Measurements from ENCODE around the gene PLAC8.
A peak's percentile ranks its signal among the peaks of the same experiment; 100 is the strongest.

The PLAC8 gene

GRCh38 chr4:83109480-83110222 lies 4.9 kb downstream of the PLAC8 start (continued):
- TF ChIP-seq ZNF248 (tag by site-specific recombination; IDR thresholded peaks at IDR 0.05), result no peak
- TF ChIP-seq, protein P1, sequence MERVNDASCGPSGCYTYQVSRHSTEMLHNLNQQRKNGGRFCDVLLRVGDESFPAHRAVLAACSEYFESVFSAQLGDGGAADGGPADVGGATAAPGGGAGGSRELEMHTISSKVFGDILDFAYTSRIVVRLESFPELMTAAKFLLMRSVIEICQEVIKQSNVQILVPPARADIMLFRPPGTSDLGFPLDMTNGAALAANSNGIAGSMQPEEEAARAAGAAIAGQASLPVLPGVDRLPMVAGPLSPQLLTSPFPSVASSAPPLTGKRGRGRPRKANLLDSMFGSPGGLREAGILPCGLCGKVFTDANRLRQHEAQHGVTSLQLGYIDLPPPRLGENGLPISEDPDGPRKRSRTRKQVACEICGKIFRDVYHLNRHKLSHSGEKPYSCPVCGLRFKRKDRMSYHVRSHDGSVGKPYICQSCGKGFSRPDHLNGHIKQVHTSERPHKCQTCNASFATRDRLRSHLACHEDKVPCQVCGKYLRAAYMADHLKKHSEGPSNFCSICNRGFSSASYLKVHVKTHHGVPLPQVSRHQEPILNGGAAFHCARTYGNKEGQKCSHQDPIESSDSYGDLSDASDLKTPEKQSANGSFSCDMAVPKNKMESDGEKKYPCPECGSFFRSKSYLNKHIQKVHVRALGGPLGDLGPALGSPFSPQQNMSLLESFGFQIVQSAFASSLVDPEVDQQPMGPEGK (tag by site-specific recombination; IDR thresholded peaks at IDR 0.05), result 0 out of 2 replicates have a peak, but pooled peaks have one; percentile 29

DNA sequence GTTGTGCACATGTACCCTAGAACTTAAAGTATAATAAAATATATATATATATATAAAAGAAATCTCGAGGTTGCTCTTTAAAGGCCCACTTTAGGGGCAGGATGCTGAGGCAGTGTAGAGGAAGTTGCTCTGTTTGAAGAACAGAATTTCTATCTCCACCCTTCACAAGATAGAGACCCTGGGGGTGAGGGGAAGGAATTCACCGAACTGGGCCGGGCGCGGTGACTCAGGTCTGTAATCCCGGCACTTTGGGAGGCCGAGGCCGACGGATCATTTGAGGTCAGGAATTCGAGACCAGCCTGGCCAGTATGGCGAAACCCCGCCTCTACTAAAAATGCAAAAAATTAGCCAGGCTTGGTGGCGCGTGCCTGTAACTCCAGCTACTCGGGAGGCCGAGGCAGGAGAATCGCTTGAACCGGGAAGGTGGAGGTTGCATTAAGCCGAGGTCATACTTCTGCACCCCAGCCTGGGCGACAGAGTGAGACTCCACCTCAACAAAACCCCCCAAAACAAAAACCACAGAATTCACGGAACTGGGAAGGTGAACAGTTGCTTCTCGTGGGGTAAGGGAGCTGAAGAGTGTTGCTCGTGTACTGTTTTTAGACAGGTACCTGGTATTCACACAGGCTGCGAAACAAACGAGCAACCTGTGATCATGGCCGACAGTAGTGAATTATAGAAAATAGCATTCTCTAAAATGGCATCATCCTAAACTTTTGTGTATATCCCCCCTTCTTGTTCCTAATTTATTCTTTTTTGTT lies 6.2 kb downstream of the PLAC8 start:
- CTCF ChIA-PET, result no interaction called here
- POLR2A ChIA-PET, result no interaction called here
- H3K27ac ChIP-seq (ENCODE audit: extremely low read depth, low read depth, low read length), result no peak overlapping the region

DNA sequence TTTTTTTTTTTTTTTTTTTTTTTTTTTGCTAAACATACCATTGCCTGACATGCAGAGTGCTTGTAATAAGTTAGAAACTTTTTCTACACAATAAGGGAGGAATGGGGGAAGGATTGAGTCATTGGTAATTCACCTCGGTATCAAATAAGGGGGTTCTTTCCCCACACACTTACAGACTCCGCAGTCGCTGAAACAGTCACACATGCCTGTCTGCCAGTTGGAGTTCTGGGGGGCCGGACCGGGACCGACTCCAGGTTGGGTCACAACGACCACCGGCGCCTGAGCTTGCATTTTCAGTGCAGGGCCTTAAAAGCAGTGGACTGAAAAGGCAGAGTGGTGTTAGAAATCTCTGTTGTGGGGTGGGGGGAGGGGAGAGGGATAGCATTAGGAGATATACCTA lies 6.9 kb downstream of the PLAC8 start:
- H3K27ac ChIP-seq (ENCODE audit: extremely low read depth, low read depth, low read length), result no peak overlapping the region
- no peak overlapping the region for H3K4me3 ChIP-seq (ENCODE audit: low read depth, low read length)
- H3K4me1 ChIP-seq (ENCODE audit: control insufficient read depth, insufficient read depth, low read length), result no peaks in the 10 kb centered on the region
- no peaks in the 10 kb centered on the region for H3K9me3 ChIP-seq (ENCODE audit: control insufficient read depth, insufficient read depth, low read depth, low read length)
- TF ChIP-seq ZNF350 (tag by site-specific recombination; IDR thresholded peaks at IDR 0.05), result no peak
- TF ChIP-seq ZNF510 (tag by site-specific recombination; IDR thresholded peaks at IDR 0.05; ENCODE audit: insufficient replicate concordance), result no peak
- TF ChIP-seq ZNF133 (tag by site-specific recombination; IDR thresholded peaks at IDR 0.05), result no peak
- no peak for TF ChIP-seq ZNF148 (tag by site-specific recombination; IDR thresholded peaks at IDR 0.05; ENCODE audit: borderline replicate concordance)
- TF ChIP-seq ZNF280D (tag by site-specific recombination; IDR thresholded peaks at IDR 0.05), result no peak
- no peak for TF ChIP-seq ZFP69B (tag by site-specific recombination; IDR thresholded peaks at IDR 0.05)
- TF ChIP-seq ZNF571 (tag by site-specific recombination; IDR thresholded peaks at IDR 0.05), result no peak
- no peak for TF ChIP-seq ZNF658 (tag by site-specific recombination; IDR thresholded peaks at IDR 0.05)
- no peak for TF ChIP-seq WT1 (tag by site-specific recombination; IDR thresholded peaks at IDR 0.05)
- TF ChIP-seq ZNF654 (tag by site-specific recombination; IDR thresholded peaks at IDR 0.05; ENCODE audit: low read depth), result no peak
- no peak for TF ChIP-seq ZNF747 (tag by site-specific recombination; IDR thresholded peaks at IDR 0.05)
- H3K36me3 ChIP-seq (ENCODE audit: control insufficient read depth in 2 of 2, insufficient read depth in 1 of 2, low read length in 2 of 2), result no peaks in the 10 kb centered on the region
- CTCF ChIA-PET, result no interaction called here
- POLR2A ChIA-PET, result no interaction called here

More for the DNA sequence above, 6.2 kb downstream of the PLAC8 start:
- Histone ChIP-seq H3K4me3 (ENCODE audit: low read depth, low read length) (no peak overlapping the region), H3K4me1 (ENCODE audit: control insufficient read depth, insufficient read depth, low read length) (no peaks in the 10 kb centered on the region), H3K36me3 (ENCODE audit: control insufficient read depth in 2 of 2, insufficient read depth in 1 of 2, low read length in 2 of 2) (no peaks in the 10 kb centered on the region), H3K9me3 (ENCODE audit: control insufficient read depth, insufficient read depth, low read depth, low read length) (no peaks in the 10 kb centered on the region)
- no peak for TF ChIP-seq ZNF155 (tag by site-specific recombination; IDR thresholded peaks at IDR 0.05)
- no peak for TF ChIP-seq ZNF19 (tag by site-specific recombination; IDR thresholded peaks at IDR 0.05; ENCODE audit: low read depth)
- no peak for TF ChIP-seq ZNF2 (tag by site-specific recombination; IDR thresholded peaks at IDR 0.05)

All from HEK293 (cell line).